T-helper 1 cell treated with Interleukin-12 subunit alpha and Interleukin-12 subunit beta and Interleukin-4 antibody, amounts not matched to agents 30 ng/mL and 1 ng/mL, for 36 hours (primary cell): ENCODE measurements around the gene PAQR4. TPM values are rescaled to one million over a fixed set of nuclear protein-coding genes. Genes with fewer than 3 reads are reported as not detected.

Experiments used
- intact Hi-C: fragments of 100-400 bp; cut with micrococcal nuclease; formaldehyde crosslinking; loops from one replicate; pipeline ENCODE4 v1.15.1; 2024
- total RNA-seq: library from RNA; stranded (reverse); gene quantifications from 2 replicates; pipeline ENCODE4 v1.2.3, GENCODE V29; 2022

The PAQR4 gene
- total RNA-seq, 1 donor from 2014 or later: 31.9 TPM

DNA sequence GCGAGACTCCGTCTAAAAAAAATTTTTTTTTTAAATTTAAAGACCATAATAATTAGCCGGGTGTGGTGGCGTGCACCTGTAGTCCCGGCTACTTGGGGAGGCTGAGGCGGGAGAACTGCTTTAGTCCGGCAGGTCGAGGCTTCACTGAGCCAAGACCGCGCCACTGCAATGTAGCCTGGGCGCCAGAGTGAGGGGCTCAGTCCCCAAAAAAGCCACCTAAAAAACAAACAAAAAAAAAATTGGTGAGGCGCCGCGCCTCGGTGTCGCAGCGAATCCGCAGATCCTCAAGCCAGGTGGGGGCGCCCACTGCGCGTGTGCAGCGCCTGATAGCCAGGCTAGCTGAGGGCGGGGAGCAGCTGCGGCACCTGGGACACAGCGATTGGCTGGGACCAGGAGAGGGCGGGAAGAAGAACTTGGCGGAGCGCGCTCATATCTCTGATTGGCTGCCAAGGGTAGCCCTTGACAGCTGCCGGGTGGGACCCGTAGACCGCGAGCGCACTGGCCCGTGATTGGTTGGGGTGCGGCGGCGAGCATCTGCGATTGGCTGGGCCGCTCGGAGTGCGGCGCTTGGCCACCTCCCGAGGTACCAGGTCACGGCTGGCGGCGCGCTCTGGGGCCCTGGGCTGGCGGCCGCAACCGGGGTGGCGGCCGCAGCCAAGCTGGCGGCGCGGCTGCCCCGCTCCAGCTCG is 34.6 kb downstream of the PAQR4 start:
- intact Hi-C loops: loop anchor here (1.0 to 2.0 kb wide), 10 partner anchors 17 to 500 kb away; partner anchors contain the start of genes THOC6 and TNFRSF12A

DNA sequence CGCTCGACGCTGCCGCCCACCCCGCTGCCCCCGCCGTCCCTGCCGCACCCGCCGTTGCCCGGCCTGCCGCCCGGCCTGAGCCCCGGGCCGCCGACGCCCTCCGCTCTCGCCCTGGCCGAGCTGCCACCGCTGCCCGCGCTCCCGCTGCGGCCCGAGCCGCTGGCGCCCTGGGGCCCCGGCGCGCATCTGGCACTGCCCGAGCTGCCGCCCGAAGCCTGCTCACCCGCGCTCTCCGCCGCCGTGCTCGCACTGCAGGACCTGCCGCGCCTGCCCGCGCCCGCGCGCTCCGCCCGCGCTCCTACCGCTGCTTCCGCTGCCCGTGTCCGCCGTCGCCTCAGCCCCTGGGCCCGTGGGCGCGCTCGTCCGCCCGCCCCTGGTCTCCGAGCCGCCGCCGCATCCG is 35.2 kb downstream of the PAQR4 start:
- intact Hi-C loops: loop anchor here (1.0 kb wide), 4 partner anchors 34 to 499 kb away; no protein-coding TSS in a partner anchor

DNA sequence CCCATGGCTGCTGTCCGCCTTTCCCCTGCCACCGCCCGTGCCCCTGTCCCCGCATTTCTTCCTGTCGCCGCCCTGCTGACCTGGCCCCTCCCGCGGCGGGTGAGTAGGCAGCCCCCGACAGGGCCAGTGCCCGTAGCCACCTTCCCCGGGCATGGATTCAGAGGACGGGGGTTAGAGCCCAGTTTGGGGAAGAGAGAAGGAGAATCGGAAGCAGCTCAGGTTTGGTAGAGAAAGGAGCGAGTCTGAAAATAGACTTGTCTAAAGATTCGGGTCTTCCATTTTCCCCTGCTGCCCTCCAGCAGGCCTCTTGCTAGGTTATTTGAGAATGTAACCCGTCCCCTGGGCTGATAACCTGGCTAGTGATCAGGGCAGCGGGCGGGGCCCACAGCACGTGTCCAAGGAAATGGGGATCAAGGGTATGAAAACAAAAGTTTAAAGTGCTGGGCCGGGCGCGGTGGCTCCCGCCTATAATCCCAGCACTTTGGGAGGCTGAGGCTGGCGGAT is 35.7 kb downstream of the PAQR4 start:
- intact Hi-C loops: loop anchor here (1.0 kb wide), 4 partner anchors 35 to 498 kb away; no protein-coding TSS in a partner anchor

DNA sequence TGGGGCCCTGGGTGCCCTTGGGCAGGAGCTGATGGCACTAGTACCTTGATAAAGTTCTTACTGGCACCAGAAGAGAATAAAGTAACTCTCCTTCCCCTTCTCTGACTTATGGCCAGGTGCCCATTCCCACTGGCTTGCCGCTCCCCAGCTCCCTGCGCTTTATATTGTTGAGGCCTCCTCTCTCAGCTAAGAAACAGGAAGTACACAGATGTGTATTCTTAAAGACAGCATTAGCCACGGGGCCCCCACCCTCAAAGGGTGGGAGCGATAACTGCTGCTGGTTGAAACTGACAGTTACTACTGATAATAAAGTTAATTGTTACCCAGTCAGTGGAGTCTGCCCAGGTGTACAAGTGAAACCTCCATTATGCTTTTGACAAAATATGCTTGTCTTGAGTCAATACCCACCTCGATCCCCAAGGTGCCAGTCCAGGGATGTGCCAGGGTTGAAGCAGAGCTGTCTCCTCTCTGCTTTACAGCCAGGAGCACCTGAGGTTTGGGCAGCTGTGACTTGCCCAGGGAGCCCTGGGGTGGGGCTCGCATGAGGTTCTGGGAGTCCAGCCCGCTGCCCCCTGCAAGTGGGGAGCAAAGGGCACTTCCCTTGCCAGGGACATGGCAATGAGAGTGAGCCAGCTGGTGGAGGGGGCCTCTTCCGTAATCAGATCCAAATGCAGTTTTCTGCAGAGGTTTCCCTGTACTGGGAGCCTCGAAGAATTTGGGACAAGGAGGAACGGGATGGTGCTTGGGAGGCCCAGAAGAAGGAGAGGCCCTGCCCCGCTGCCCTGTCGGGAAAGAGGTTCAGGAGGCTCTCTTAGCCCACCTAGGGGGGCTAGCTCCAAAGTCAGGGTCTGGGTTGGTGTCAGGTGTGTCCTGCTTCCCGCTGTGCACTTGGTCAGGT is 38.2 kb downstream of the PAQR4 start:
- intact Hi-C loops: no loop called here

DNA sequence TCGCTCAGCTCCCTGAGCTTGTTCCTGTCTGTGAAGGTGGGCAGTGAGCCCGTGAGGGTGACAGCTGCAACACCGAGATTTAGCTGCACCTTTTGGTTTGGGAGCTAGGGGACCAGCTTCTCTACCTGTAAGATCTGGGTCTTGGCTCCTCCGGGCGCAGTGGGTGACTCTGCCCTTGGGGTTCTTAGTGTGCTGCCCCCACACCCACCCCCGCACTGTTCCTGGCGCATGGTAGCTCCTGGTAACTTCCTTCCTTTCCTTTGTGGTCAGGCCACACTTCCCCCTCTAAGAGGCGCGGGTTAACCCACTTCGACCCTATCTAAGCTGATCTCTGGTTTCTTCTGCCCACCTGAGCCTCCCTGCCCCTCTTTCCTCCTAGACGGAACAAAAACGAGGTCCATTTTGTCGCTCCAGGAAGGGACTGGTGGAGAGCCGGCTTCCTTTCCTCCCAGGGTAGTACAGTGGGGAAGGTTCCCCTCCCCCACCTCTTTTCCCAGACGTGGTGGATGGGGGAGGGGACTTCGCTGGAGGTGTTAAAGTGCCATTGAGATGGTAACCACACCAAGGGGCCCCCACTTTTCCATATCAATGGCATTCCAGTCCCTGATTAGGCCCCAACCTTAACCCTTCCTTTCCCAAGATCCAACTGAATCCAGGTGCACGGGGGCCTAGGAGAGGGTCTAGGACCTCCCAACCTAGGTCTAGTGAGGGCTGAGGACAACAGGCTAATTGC is 39.0 kb downstream of the PAQR4 start:
- intact Hi-C loops: no loop called here

DNA sequence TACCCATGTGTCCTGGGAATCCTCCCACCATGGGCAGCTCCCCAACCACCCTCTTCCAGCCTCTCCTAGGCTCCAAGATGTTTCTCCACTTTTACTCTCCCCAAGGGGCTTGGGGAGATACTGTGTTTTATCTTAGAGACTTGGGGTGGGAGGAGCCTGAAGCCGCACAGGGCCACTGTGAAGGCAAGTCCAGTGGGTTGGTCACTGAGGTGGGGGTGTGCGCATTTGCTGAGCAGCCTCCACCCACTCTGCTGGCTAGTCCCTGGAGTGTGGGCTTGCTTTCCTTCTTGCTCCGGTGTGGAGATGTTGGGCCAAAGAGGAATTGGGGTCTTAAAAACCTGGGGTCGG is 39.5 kb downstream of the PAQR4 start:
- intact Hi-C loops: no loop called here

DNA sequence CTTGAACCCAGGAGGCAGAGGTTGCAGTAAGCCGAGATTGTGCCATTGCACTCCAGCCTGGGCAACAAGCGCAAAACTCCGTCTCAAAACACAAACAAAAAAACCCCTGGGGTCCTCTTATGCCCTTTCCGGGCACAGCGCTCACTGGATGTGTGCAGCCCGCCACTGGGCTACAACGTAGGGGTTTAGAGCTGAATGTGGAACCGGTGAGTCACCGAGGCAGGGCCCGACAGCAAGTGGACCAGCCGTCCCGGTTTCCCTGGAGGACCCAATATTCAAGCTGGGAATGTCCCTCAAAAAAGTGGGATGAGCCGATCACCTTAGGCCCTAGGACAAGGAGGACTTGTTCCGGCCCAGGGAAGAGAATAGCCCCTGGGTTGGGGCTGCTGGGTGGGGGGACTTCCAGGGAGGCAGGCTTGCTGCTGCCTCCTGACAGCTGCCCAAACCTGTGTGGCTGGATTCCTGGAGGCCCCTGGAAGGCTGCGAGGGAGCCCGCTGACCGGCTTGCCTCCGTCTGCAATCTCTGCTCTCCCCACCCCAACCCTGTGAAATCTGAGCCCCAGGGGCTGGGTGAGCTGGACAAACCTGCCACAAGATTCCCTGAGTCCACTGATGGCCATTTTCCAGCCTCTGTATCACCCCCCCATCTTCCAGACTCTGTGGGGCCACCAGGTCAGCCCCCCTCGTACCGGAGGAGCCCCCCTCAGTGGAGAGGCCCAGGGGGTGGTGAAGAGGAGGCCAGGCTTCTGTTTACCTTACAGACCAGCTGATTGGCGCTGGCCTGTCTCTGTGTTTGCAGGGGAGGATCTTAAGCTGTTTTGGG is 40.6 kb downstream of the PAQR4 start:
- intact Hi-C loops: no loop called here

DNA sequence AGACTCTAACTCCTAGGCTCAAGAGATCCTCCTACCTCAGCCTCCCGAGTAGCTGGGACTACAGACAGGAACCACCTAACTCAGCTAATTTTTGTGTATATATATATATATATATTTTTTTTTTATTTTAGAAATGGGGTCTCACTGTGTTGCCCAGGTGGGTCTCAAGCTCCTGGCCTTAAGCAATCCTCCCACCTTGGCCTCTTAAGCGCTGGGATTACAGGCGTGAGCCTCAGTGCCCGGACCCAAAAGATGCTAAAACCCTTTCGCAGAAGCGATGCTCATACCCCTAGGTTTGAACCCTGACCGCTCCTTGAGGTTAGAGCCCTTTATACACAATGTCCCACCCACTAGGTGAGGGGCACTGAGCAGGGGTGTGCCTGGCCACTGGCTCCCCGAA is 41.4 kb downstream of the PAQR4 start:
- intact Hi-C loops: no loop called here

DNA sequence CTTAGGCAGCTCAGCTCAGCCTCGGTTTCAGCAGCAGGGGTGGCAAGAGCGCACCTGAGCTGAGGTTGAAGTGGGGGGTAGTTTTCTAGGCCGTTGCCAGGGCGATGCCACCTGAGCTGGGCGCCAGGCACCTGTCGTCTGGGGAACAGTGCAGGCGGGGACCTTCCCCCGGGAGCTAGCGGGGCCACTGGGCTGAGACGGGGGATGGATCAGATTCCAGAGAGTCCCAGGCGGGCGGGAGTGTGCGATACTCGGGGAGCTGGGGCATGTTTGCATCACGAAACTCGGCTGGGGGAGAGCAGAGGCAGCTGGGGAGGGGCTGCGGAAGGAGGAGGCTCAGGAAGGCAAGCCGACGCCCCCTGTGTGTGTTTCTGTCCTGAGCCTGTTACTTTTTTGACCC is 43.1 kb downstream of the PAQR4 start:
- intact Hi-C loops: no loop called here

DNA sequence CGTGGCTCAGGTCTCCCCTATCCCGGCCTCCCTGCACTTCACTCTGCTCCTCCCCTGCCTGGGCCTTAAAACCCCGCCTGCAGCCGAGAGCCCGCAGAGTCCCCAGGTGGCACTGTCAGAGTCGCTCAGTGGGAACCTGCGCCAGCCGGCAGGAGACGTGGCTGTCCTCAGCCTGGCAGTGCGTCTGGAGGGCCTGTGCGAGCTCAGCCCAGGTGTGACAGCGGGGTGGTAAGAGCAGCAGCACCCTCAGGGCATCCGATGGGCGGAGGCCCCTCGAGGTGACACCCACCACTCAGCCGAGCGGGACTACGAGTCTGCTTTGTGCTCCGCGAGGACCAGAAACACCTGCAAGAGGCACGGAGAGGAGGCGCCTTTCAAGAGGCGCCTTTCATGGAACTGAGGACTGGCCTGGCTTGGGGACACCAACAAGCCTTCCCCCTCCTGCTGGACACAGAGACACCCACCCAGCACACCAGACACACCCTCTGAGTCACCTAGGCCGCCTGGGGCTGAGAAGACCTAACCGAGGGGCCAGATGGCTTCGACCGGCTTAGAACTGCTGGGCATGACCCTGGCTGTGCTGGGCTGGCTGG is 43.8 kb downstream of the PAQR4 start, which contains the start of gene CLDN9:
Gene CLDN9 (plus strand): TSS at position 96 of the 593 bp plus-strand sequence. CDS start 440 bp downstream, at position 536.
- intact Hi-C loops: no loop called here

DNA sequence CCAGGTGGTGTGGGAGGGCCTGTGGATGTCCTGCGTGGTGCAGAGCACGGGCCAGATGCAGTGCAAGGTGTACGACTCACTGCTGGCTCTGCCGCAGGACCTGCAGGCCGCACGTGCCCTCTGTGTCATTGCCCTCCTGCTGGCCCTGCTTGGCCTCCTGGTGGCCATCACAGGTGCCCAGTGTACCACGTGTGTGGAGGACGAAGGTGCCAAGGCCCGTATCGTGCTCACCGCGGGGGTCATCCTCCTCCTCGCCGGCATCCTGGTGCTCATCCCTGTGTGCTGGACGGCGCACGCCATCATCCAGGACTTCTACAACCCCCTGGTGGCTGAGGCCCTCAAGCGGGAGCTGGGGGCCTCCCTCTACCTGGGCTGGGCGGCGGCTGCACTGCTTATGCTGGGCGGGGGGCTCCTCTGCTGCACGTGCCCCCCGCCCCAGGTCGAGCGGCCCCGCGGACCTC is 44.4 kb downstream of the PAQR4 start:
- intact Hi-C loops: no loop called here

DNA sequence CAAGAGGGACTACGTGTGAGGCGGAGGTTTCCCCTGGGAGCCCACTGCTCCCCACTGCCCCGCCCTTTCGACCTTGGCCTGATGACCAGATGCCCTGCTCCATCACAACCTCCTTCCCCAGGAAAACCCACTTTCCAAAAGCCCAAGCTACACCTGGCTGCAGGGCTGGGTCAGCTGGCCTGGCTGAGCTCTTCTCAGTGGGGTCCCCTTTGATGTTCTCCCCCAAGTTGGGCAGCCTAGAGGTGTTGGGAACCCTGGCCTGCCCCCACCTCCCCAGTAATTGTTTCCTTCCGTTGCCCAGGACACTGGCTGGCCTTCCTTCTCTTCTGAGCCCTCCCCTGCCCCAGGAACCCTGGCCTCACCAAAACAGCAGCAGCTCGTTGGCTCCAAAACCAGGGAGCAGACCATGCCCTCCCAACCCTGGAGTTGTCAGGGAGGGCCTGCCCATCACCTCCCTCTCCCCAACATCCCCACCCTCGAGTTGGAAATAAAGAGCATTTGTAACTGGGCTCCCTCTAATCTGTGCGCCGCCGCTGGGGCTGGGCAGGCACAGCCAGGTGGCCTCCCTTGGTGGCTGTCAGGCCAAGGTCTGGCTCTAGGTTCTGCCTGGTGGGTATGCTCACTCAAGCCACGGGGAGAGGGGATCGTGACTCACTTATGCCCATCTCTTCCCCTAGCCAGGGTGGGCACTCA is 45.0 kb downstream of the PAQR4 start:
- intact Hi-C loops: no loop called here

DNA sequence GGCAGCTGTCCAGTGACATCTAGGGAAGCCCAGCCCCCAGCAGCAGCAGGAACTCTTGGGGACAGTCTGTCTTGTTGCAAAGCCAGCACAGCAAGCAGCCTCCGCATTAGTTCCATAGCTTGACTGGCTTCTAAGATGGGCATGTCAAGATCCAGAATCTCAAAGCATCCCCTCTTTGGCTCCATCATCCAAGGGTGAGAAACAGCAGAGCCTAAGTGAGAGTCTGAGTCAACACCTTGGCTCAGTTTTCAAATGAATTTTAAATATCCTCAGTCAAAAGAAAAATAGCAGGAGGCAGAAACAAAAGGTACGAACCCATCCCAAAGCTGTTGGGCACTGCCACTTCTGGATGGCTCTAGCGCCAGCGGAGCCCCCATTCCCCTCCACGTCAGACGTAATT is 45.8 kb downstream of the PAQR4 start:
- intact Hi-C loops: no loop called here

DNA sequence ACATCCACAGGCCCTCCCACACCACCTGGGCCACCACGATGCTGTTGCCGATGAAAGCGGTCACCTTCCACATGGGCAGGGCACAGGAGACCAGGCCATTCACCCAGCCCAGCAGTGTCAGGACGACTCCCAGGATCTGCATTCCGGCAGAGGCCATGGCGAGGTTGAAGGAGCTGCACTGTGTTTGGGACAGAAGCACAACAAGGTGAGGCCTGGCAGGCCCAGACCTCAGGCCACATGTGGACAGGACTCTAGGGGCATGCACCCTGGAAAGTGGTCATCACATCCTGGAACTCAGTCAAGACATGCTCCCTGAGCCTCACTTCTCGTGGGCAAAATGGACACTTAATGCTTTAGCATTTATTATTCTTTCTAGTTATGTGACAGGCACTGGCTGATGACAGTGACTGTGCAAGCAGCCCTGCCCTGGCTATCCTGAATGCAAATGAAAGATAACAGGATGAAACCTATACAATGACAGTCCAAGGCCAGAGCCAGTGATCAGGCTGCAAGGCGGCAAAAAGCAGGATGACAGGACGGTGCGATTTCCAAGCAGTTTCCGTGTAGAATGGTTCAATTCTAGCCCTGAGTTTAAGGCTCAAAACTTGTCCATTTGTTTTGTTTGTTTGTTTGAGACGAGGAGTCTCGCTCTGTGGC is 46.8 kb downstream of the PAQR4 start:
- intact Hi-C loops: no loop called here

DNA sequence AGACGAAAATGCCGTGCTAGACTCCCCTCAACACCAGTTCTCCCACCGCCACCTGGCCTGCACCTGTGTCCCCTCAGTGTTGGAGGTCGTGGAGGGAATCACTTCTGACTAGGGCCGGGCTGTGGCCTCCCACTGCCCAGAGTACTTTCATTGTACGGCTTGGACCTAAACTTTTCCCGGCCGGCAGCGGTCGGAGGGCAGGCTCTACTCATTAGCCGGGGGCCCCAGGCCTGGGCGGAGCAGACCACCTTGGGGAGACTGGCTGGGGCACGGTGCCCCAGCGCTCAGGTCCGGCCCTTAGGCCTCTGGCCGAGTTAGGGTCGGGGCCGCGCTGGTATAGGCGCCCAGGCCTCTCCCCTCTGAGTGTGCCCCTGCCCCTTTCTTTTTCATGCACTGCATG is 48.2 kb downstream of the PAQR4 start:
- intact Hi-C loops: no loop called here

DNA sequence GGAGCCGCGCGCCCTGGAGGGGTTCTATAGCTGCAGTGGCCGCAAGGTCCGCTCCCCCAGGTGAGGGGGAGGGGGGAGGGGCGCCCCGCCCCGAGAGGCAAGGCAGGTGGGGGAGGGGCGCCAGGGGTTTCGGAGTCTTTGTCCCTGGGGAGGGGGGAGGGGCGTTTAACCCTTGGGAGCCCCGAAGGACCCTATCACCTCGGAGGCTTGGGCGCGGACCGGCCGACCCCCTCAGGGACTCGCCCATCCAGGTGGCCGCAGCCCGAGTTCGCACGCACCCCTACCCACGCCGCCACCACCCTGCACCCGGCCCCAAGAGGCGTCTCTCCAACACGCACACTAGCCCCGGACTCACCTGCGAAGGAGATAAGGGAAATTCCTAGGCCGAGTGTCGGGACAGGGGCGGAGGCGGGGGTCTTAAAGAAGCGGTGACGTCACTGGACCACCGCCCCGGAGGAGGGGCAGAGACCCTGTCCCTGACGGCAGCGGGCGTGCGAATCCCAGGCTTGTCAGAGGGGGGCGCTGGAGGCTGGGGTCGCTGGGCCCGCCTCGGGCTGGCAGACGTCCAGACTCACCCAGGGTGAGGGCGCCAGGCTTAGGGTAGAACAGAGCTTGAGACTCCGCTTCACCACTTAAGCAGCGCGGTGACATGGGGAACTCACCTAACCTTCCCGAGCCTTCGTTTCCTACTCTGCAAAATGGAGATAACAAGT is 48.8 kb downstream of the PAQR4 start, which contains the start of gene CLDN6:
Gene CLDN6 (minus strand): TSS at position 390 of the 713 bp plus-strand sequence. CDS start 2,162 bp downstream, outside the sequence.
- intact Hi-C loops: no loop called here

DNA sequence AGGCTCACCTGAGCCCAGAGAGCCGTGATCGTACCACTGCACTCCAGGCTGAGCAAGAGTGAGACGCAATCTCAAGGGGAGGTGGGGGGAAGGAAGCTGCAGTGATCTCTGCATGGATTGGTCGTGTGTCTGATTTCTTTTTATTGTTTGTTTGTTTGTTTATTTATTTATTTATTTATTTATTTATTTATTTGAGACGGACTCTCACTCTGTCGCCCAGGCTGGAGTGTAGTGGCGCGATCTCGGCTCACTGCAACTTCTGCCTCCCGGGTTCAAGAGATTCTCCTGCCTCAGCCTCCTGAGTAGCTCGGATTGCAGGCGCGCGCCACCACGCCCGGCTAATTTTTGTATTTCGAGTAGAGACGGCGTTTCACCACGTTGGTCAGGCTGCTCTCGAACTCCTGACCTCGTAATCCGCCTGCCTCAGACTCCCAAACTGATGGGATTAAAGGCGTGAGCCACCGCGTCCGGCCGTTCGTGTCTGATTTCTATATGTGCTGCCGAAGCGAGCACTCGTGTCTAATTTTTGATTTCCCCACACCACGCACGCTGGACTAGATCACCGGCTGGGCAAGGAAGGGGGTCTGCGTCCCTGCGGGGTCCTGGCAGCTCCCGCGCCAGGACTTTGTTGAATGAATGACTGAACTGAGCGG is 50.6 kb downstream of the PAQR4 start:
- intact Hi-C loops: loop anchor here (1.0 to 5.0 kb wide), 9 partner anchors 9 to 972 kb away; partner anchors contain the start of genes FLYWCH1, NTHL1, PAQR4 and TSC2
